Measurements from ENCODE around the gene GABRA5. TPM values are rescaled to one million over a fixed set of nuclear protein-coding genes. Genes with fewer than 3 reads are reported as not detected.
A peak's percentile ranks its signal among the peaks of the same experiment; 100 is the strongest.

The GABRA5 gene
- total and polyA plus RNA-seq, 2 experiments from 2014 or later: 0.22 to 0.29 TPM

- Histone ChIP-seq H3K9me3 (ENCODE audit: low read depth) (no peaks in the 10 kb centered on the region), H3K36me3 (ENCODE audit: low read depth) (no peaks in the 10 kb centered on the region), H3K4me2 (ENCODE audit: unreplicated experiment) (no peak overlapping the region), H3K9me2 (ENCODE audit: insufficient read depth) (no peaks in the 10 kb centered on the region), H3K4me1 (ENCODE audit: insufficient read depth) (no peaks in the 10 kb centered on the region), H3F3A (ENCODE audit: insufficient read depth) (no peaks in the 10 kb centered on the region), H3K9ac (no peak overlapping the region), H4K20me1 (ENCODE audit: insufficient read depth) (no peaks in the 10 kb centered on the region), H3K27ac (no peak overlapping the region), H3K27me3 (replicated peaks; ENCODE audit: insufficient read depth) (no peaks in the 10 kb centered on the region), H2AFZ (no peak overlapping the region), H3K4me3 (no peak overlapping the region), H3K79me2 (ENCODE audit: insufficient read depth) (no peaks in the 10 kb centered on the region)
- WGBS, 2 experiments (ENCODE audit: low coverage in 1 of 2, low lambda C conversion rate in 2 of 2, missing lambda C conversion rate in 2 of 2): 68 to 75% methylated on average over 3 of the region's 3 CpGs
- DNase-seq: no peak
- in situ Hi-C loops (cut with MboI): loop anchor here (25.0 kb wide), 1 partner anchor 1338 kb away; no protein-coding TSS in a partner anchor
- TF ChIP-seq EZH2phosphoT487 (IDR thresholded peaks at IDR 0.05; ENCODE audit: insufficient read depth, low read depth) (no peak), EZH2 (IDR thresholded peaks at IDR 0.05; ENCODE audit: insufficient read depth, poor library complexity, severe bottlenecking) (no peak)
Measured at GRCh38 chr15:26850161-26850560, 16.7 kb upstream of the GABRA5 start.

- WGBS, 2 experiments (ENCODE audit: low coverage in 1 of 2, low lambda C conversion rate in 2 of 2, missing lambda C conversion rate in 2 of 2): 36 to 48% methylated on average over 2 of the region's 2 CpGs
- in situ Hi-C loops (cut with MboI): loop anchor here (25.0 kb wide), 1 partner anchor 1341 kb away; no protein-coding TSS in a partner anchor
Measured at GRCh38 chr15:26852980-26853379, 13.9 kb upstream of the GABRA5 start.

GRCh38 chr15:26854435-26854834 is 12.4 kb upstream of the GABRA5 start:
- Histone ChIP-seq H4K20me1 (ENCODE audit: insufficient read depth) (no peaks in the 10 kb centered on the region), H3K4me1 (ENCODE audit: insufficient read depth) (no peaks in the 10 kb centered on the region), H3K79me2 (ENCODE audit: insufficient read depth) (no peaks in the 10 kb centered on the region), H3K4me3 (no peak overlapping the region), H3K9me2 (ENCODE audit: insufficient read depth) (no peaks in the 10 kb centered on the region), H3K4me2 (ENCODE audit: unreplicated experiment) (no peak overlapping the region), H3F3A (ENCODE audit: insufficient read depth) (no peaks in the 10 kb centered on the region), H3K27ac (no peak overlapping the region), H3K36me3 (ENCODE audit: low read depth) (no peaks in the 10 kb centered on the region), H2AFZ (no peak overlapping the region), H3K9me3 (ENCODE audit: low read depth) (no peaks in the 10 kb centered on the region), H3K9ac (no peak overlapping the region), H3K27me3 (replicated peaks; ENCODE audit: insufficient read depth) (no peaks in the 10 kb centered on the region)
- no peak for TF ChIP-seq EZH2phosphoT487 (IDR thresholded peaks at IDR 0.05; ENCODE audit: insufficient read depth, low read depth)
- TF ChIP-seq EZH2 (IDR thresholded peaks at IDR 0.05; ENCODE audit: insufficient read depth, poor library complexity, severe bottlenecking): no peak
- in situ Hi-C loops (cut with MboI): loop anchor here (25.0 kb wide), 1 partner anchor 1342 kb away; no protein-coding TSS in a partner anchor
- WGBS, 2 experiments (ENCODE audit: low coverage in 1 of 2, low lambda C conversion rate in 2 of 2, missing lambda C conversion rate in 2 of 2): 0 to 5% methylated on average over 4 of the region's 4 CpGs
- DNase-seq: no peak

More at GRCh38 chr15:26852980-26853379, 13.9 kb upstream of the GABRA5 start:
- no peak overlapping the region for H3K4me2 ChIP-seq (ENCODE audit: unreplicated experiment)
- H3K27ac ChIP-seq: no peak overlapping the region
- no peak for TF ChIP-seq EZH2phosphoT487 (IDR thresholded peaks at IDR 0.05; ENCODE audit: insufficient read depth, low read depth)
- no peak for TF ChIP-seq EZH2 (IDR thresholded peaks at IDR 0.05; ENCODE audit: insufficient read depth, poor library complexity, severe bottlenecking)
- DNase-seq: no peak
- H3F3A ChIP-seq (ENCODE audit: insufficient read depth): no peaks in the 10 kb centered on the region
- H3K9ac ChIP-seq: no peak overlapping the region
- H2AFZ ChIP-seq: no peak overlapping the region
- H3K9me2 ChIP-seq (ENCODE audit: insufficient read depth): no peaks in the 10 kb centered on the region
- H3K9me3 ChIP-seq (ENCODE audit: low read depth): no peaks in the 10 kb centered on the region
- H4K20me1 ChIP-seq (ENCODE audit: insufficient read depth): no peaks in the 10 kb centered on the region
- H3K4me3 ChIP-seq: no peak overlapping the region
- no peaks in the 10 kb centered on the region for H3K36me3 ChIP-seq (ENCODE audit: low read depth)
- H3K27me3 ChIP-seq (replicated peaks; ENCODE audit: insufficient read depth): no peaks in the 10 kb centered on the region
- H3K4me1 ChIP-seq (ENCODE audit: insufficient read depth): no peaks in the 10 kb centered on the region
- no peaks in the 10 kb centered on the region for H3K79me2 ChIP-seq (ENCODE audit: insufficient read depth)

GRCh38 chr15:26864664-26865191 is 2.1 kb upstream of the GABRA5 start:
- Histone ChIP-seq H2AFZ (no peak overlapping the region), H3K9me3 (ENCODE audit: low read depth) (no peaks in the 10 kb centered on the region), H3K27me3 (replicated peaks; ENCODE audit: insufficient read depth) (peaks cover 40% of the 10 kb centered on the region), H3K9me2 (ENCODE audit: insufficient read depth) (no peaks in the 10 kb centered on the region), H3K4me3 (no peak overlapping the region), H3K4me2 (ENCODE audit: unreplicated experiment) (no peak overlapping the region), H3K79me2 (ENCODE audit: insufficient read depth) (no peaks in the 10 kb centered on the region), H3F3A (ENCODE audit: insufficient read depth) (no peaks in the 10 kb centered on the region), H3K27ac (no peak overlapping the region), H3K9ac (no peak overlapping the region), H3K4me1 (ENCODE audit: insufficient read depth) (0 out of 2 replicates have a peak, but pooled peaks cover 4% of the 10 kb centered on the region), H4K20me1 (ENCODE audit: insufficient read depth) (no peaks in the 10 kb centered on the region), H3K36me3 (ENCODE audit: low read depth) (no peaks in the 10 kb centered on the region)
- WGBS, 2 experiments (ENCODE audit: low coverage in 1 of 2, low lambda C conversion rate in 2 of 2, missing lambda C conversion rate in 2 of 2): 10% methylated on average over 8 of the region's 8 CpGs
- peak; percentile 73 for DNase-seq
- no peak for TF ChIP-seq EZH2 (IDR thresholded peaks at IDR 0.05; ENCODE audit: insufficient read depth, poor library complexity, severe bottlenecking)
- TF ChIP-seq EZH2phosphoT487 (IDR thresholded peaks at IDR 0.05; ENCODE audit: insufficient read depth, low read depth): no peak
- in situ Hi-C loops (cut with MboI): loop anchor here (25.0 kb wide), 1 partner anchor 1352 kb away; no protein-coding TSS in a partner anchor

Measured in GM23248 (cell line).